Right lobe of liver (tissue), 6 donors: ENCODE measurements around the gene SP140L. TPM values are rescaled to one million over a fixed set of nuclear protein-coding genes. Genes with fewer than 3 reads are reported as not detected.

Source experiments
- ATAC-seq, 4 donors: fragments of 200-7000 bp; cut with Tn5 transposase; one replicate each; pipeline ENCODE4 v1.9.1; 2020; ENCODE audit warnings: mild to moderate bottlenecking in 4 of 4, moderate library complexity in 4 of 4
- DNase-seq, 3 donors: peaks; one replicate each; pipeline ENCODE4 v3.0.0-alpha.2; 2020
- H3K27ac ChIP-seq, 3 donors: fragments of 200-600 bp; one replicate each; pipeline ENCODE4 v1.8.0; 2022
- H3K27me3 ChIP-seq, 2 donors: fragments of 200-600 bp; one replicate each; pipeline ENCODE4 v1.8.0; 2022
- H3K36me3 ChIP-seq, 4 donors: fragments of 200-600 bp; sonication (generic) in 1 of 4; one replicate each; pipeline versions ENCODE4 v1.5.1 to v1.8.0; 2017 to 2022; ENCODE audit warnings: control low read depth in 1 of 4
- H3K4me1 ChIP-seq, 4 donors: fragments of 200-600 bp; sonication (generic) in 1 of 4; one replicate each; pipeline versions ENCODE4 v1.5.1 to v1.8.0; 2017 to 2022; ENCODE audit warnings: control low read depth in 1 of 4
- H3K4me3 ChIP-seq, 3 donors: fragments of 200-600 bp; one replicate each; pipeline ENCODE4 v1.8.0; 2022
- H3K9me3 ChIP-seq, 4 donors: fragments of 200-600 bp; sonication (generic) in 1 of 4; one replicate each; pipeline versions ENCODE4 v1.5.1 to v1.8.0; 2017 to 2022; ENCODE audit warnings: control low read depth in 1 of 4
- CTCF ChIP-seq, 4 donors: fragments of 200-600 bp in 3 of 4; fragments of 450-650 bp in 1 of 4; IDR thresholded peaks; one replicate each; pipeline versions ENCODE4 v1.5.1 to v1.8.0; 2016 to 2022; ENCODE audit warnings: antibody characterized with exemption in 4 of 4, mild to moderate bottlenecking in 2 of 4
- POLR2A ChIP-seq: fragments of 450-650 bp; IDR thresholded peaks from one replicate; pipeline ENCODE4 v1.6.1; 2017; ENCODE audit warnings: antibody characterized with exemption, mild to moderate bottlenecking
- WGBS: methylation state at CpG from one replicate; pipeline ENCODE4 v1.1.6; 2018; ENCODE audit warnings: low coverage, low lambda C conversion rate; ENCODE audit not compliant: insufficient coverage; ENCODE audit errors: missing lambda C conversion rate; 5-methylcytosine and 5-hydroxymethylcytosine counted together
- intact Hi-C, 2 donors: fragments of 100-400 bp; cut with DNase I; formaldehyde crosslinking; loops; one replicate each; pipeline versions ENCODE4 v1.11.2 to v1.14.1; 2022
- total RNA-seq, 6 experiments: library from RNA; depleted of rRNA in 2 of 6; stranded (reverse); fragments of >200 nt in 2 of 6; fragmentation: NEBNext Ultra II Directional in 3 of 6; extraction: Animal tissue kit (Norgen Biotek cat#: 25700) in 3 of 6; gene quantifications; one replicate each; pipeline versions ENCODE4 v1.1.0 to v1.2.4, GENCODE V29; 2016 to 2023
- donor health status: DM: no; HTN: yes; CAD: no.
- donor health status: DM: no; HTN: no; CAD: no.
- donor health status: DM: no; HTN: no; CAD: no.
- donor health status: DM: no; HTN: yes; CAD: no.
- donor health status: DM: no; HTN: yes; CAD: no.

SP140L gene
- total RNA-seq, 6 experiments from 2014 or later = 6.6 to 17.9 (median 11.3) TPM

- intact Hi-C loops = no loop called here
- DNase-seq (no peak), ATAC-seq (no peak)
- 67% methylated on average over 2 of the region's 2 CpGs for WGBS
- peaks cover 0 to 22% (median 14%) of the 10 kb centered on the region in 4 donors for H3K36me3 ChIP-seq
- no peaks in the 10 kb centered on the region for H3K4me1 ChIP-seq
- H3K27me3 ChIP-seq = no peaks in the 10 kb centered on the region
- H3K9me3 ChIP-seq = no peaks in the 10 kb centered on the region
- no peak overlapping the region for H3K4me3 ChIP-seq
- TF ChIP-seq POLR2A = no peak
- TF ChIP-seq CTCF (IDR thresholded peaks at IDR 0.05) = no peak
- no peak overlapping the region for H3K27ac ChIP-seq
Measured at GRCh38 chr2:230453006-230453405, 126.0 kb downstream of the SP140L start.

Other genes starting within 250 kb of the SP140L start
- gene SP110, start 107.2 kb upstream of the SP140L start, total RNA-seq = 10 to 100 TPM in 4 of 6 experiments, 1 to 10 TPM in 2; 5.0 to 13.1 (median 11.2) TPM
- 1 to 10 TPM in 1 of 6 experiments, under 1 TPM in 4, not detected in 1; 0.43 to 1.2 (median 0.82) TPM for gene SP140, start 101.5 kb upstream of the SP140L start, total RNA-seq
- 10 to 100 TPM; 24.2 to 55.5 (median 46.8) TPM for gene SP100, start 89.0 kb downstream of the SP140L start, total RNA-seq